Liver (tissue), 9 donors: ENCODE measurements around the gene MFSD11. TPM values are rescaled to one million over a fixed set of nuclear protein-coding genes. Genes with fewer than 3 reads are reported as not detected.
"Not testable (repeated sequence)": the region's sequence is repeated elsewhere in the genome, so short reads cannot be mapped to it uniquely, and the experiment has no call there.

ENCODE experiments used
- DNase-seq: peaks from one replicate; pipeline ENCODE4 v3.0.0-alpha.2; 2017; ENCODE audit warnings: low spot score
- H3K27ac ChIP-seq, 2 donors: one replicate each; pipeline ENCODE4 v1.7.0; 2013; ENCODE audit warnings: inconsistent platforms in 2 of 2, low read length in 2 of 2, control low read depth in 1 of 2, low read depth in 1 of 2, mild to moderate bottlenecking in 1 of 2
- H3K27me3 ChIP-seq, 4 donors: one replicate each; pipeline versions ENCODE4 v1.6.1 to v1.7.0; 2013; ENCODE audit warnings: low read length in 3 of 4, inconsistent platforms in 1 of 4, mild to moderate bottlenecking in 1 of 4, moderate library complexity in 1 of 4; ENCODE audit not compliant: control insufficient read depth in 4 of 4, insufficient read depth in 4 of 4
- H3K36me3 ChIP-seq, 4 donors: one replicate each; pipeline versions ENCODE4 v1.6.1 to v1.7.0; 2013; ENCODE audit warnings: low read length in 3 of 4, mild to moderate bottlenecking in 3 of 4, low read depth in 1 of 4, moderate library complexity in 1 of 4; ENCODE audit not compliant: control insufficient read depth in 4 of 4, insufficient read depth in 3 of 4
- H3K4me1 ChIP-seq, 4 donors: one replicate each; pipeline versions ENCODE4 v1.6.1 to v1.7.0; 2013; ENCODE audit warnings: low read length in 3 of 4, mild to moderate bottlenecking in 3 of 4, moderate library complexity in 1 of 4; ENCODE audit not compliant: control insufficient read depth in 4 of 4, insufficient read depth in 4 of 4
- H3K4me3 ChIP-seq, 3 donors: one replicate each; pipeline versions ENCODE4 v1.6.1 to v1.7.0; 2013; ENCODE audit warnings: low read length in 3 of 3, control low read depth in 1 of 3, low read depth in 1 of 3, mild to moderate bottlenecking in 1 of 3
- H3K9ac ChIP-seq, 2 donors: one replicate each; pipeline ENCODE4 v1.7.0; 2013; ENCODE audit warnings: low read length in 2 of 2, mild to moderate bottlenecking in 2 of 2, moderate library complexity in 2 of 2, control low read depth in 1 of 2, low read depth in 1 of 2
- H3K9me3 ChIP-seq, 4 donors: one replicate each; pipeline versions ENCODE4 v1.6.1 to v1.7.0; 2013; ENCODE audit warnings: low read length in 3 of 4; ENCODE audit not compliant: control insufficient read depth in 4 of 4
- ATF3 ChIP-seq: IDR thresholded peaks from 2 replicates; pipeline ENCODE4 v1.6.1; 2016; ENCODE audit warnings: antibody characterized with exemption
- CTCF ChIP-seq: fragments of 150-350 bp; IDR thresholded peaks from 2 replicates; pipeline ENCODE4 v1.5.1; 2017; ENCODE audit warnings: improper control_type of control experiment, low read depth, low read length; ENCODE audit not compliant: missing input control
- EGR1 ChIP-seq, 2 donors: IDR thresholded peaks; 2 replicates each; pipeline ENCODE4 v1.6.1; 2016 to 2018; ENCODE audit warnings: antibody characterized with exemption in 2 of 2, low read depth in 2 of 2
- FOXA1 ChIP-seq: IDR thresholded peaks from 2 replicates; pipeline ENCODE4 v1.6.1; 2016; ENCODE audit warnings: antibody characterized with exemption
- FOXA2 ChIP-seq: IDR thresholded peaks from 2 replicates; pipeline ENCODE4 v1.6.1; 2016; ENCODE audit warnings: antibody characterized with exemption
- GABPA ChIP-seq, 2 donors: IDR thresholded peaks in 1 of 2; conservative IDR thresholded peaks in 1 of 2; 2 replicates each; pipeline ENCODE4 v1.6.1; 2016; ENCODE audit warnings: antibody characterized with exemption in 2 of 2, mild to moderate bottlenecking in 1 of 2, moderate library complexity in 1 of 2
- HNF4G ChIP-seq: IDR thresholded peaks from 2 replicates; pipeline ENCODE4 v1.6.1; 2016; ENCODE audit warnings: antibody characterized with exemption
- JUND ChIP-seq, 2 donors: IDR thresholded peaks; 2 replicates each; pipeline ENCODE4 v1.6.1; 2016; ENCODE audit warnings: antibody characterized with exemption in 2 of 2
- NR2F2 ChIP-seq: IDR thresholded peaks from 2 replicates; pipeline ENCODE4 v1.6.1; 2016; ENCODE audit warnings: antibody characterized with exemption
- RAD21 ChIP-seq, 2 donors: IDR thresholded peaks; 2 replicates each; pipeline ENCODE4 v1.6.1; 2016; ENCODE audit warnings: antibody characterized with exemption in 2 of 2, mild to moderate bottlenecking in 2 of 2
- REST ChIP-seq: IDR thresholded peaks from 2 replicates; pipeline ENCODE4 v1.6.1; 2016; ENCODE audit warnings: antibody characterized with exemption, mild to moderate bottlenecking
- RXRA ChIP-seq, 2 donors: IDR thresholded peaks; 2 replicates each; pipeline ENCODE4 v1.6.1; 2017 to 2018; ENCODE audit warnings: antibody characterized with exemption in 2 of 2, mild to moderate bottlenecking in 1 of 2
- YY1 ChIP-seq: IDR thresholded peaks from 2 replicates; pipeline ENCODE4 v1.6.1; 2016; ENCODE audit warnings: antibody characterized with exemption, mild to moderate bottlenecking
- ZBTB33 ChIP-seq: IDR thresholded peaks from 2 replicates; pipeline ENCODE4 v1.6.1; 2016; ENCODE audit warnings: antibody characterized with exemption
- WGBS: extraction: QIAGEN DNeasy Blood & Tissue Kit; methylation state at CpG from one replicate; pipeline ENCODE4 v1.1.7; 2013; 5-methylcytosine and 5-hydroxymethylcytosine counted together
- polyA plus RNA-seq, 2 donors: library from polyadenylated mRNA; stranded (reverse) in 1 of 2; unstranded in 1 of 2; fragments of 200-250 nt in 1 of 2; fragments of >200 nt in 1 of 2; fragmentation: Nextera tagmentation in 1 of 2; extraction: Ambion mirVana in 1 of 2; gene quantifications; one replicate each; pipeline versions ENCODE4 v1.2.1 to v1.2.3, GENCODE V29; 2013 to 2015
- total RNA-seq, 2 donors: library from RNA; depleted of rRNA; stranded (reverse); fragments of >200 nt; gene quantifications; one replicate each; pipeline ENCODE4 v1.2.3, GENCODE V29; 2014
- donor health status: healthy.
- donor health status: healthy.
- donor health status: healthy.
- donor health status: healthy.
- donor health status: healthy.

MFSD11 gene
- total and polyA plus RNA-seq, 4 donors = 8.6 to 26.9 (median 17.5) TPM

DNA sequence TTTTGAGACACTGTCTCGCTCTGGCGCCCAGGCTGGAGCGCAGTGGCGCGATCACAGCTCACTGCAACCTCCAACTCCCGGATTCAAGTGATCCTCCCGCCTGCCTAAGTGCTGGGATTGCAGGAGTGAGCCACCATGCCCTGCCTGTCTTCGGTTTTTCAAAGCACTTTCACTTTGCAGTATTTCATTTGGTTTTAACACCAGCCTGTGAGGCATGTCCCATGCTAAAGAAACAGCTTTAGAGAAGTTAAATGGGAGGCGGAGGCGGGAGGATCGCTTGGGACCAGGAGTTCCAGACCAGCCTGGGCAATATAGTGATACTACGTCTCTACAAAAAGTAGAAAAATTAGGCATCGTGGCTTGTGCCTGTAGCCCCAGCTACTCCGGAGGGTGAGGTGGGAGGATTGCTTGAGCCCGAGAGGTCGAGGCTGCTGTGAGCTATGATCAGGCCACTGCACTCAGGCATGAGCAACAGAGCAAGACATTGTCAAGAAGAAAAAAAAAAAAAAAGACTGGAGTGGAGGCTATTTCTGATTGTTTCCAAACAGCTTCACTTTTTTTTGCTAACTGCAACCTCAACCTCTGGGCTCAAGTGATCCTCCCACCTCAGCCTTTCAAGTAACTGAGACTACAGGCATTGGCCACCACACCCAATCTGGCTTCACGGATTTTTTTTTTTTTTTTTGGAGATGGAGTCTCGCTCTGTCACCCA lies 10.0 kb upstream of the MFSD11 start:
- H3K36me3 ChIP-seq = peaks cover 8 to 24% (median 20%) of the 10 kb centered on the region in 4 donors
- H3K4me1 ChIP-seq = peaks cover 12 to 28% (median 25%) of the 10 kb centered on the region in 4 donors
- no peak for DNase-seq
- peak overlapping the region; percentile 86 to 94 (median 93) for H3K4me3 ChIP-seq
- no peak for TF ChIP-seq HNF4G
- TF ChIP-seq FOXA2 = no peak
- TF ChIP-seq EGR1 (IDR thresholded peaks at IDR 0.05; ENCODE audit: low read depth in 2 of 2) = no peak
- TF ChIP-seq JUND (IDR thresholded peaks at IDR 0.05) = no peak
- TF ChIP-seq CTCF = no peak
- no peak for TF ChIP-seq ATF3
- no peak for TF ChIP-seq NR2F2
- TF ChIP-seq YY1 = no peak
- no peak for TF ChIP-seq RXRA (IDR thresholded peaks at IDR 0.05)
- H3K27ac ChIP-seq = peak overlapping the region; percentile 100
- H3K27me3 ChIP-seq = no peaks in the 10 kb centered on the region
- H3K9ac ChIP-seq = peak overlapping the region; percentile 87 to 96
- WGBS = 59% methylated on average over 18 of the region's 18 CpGs
- no peaks in the 10 kb centered on the region for H3K9me3 ChIP-seq

DNA sequence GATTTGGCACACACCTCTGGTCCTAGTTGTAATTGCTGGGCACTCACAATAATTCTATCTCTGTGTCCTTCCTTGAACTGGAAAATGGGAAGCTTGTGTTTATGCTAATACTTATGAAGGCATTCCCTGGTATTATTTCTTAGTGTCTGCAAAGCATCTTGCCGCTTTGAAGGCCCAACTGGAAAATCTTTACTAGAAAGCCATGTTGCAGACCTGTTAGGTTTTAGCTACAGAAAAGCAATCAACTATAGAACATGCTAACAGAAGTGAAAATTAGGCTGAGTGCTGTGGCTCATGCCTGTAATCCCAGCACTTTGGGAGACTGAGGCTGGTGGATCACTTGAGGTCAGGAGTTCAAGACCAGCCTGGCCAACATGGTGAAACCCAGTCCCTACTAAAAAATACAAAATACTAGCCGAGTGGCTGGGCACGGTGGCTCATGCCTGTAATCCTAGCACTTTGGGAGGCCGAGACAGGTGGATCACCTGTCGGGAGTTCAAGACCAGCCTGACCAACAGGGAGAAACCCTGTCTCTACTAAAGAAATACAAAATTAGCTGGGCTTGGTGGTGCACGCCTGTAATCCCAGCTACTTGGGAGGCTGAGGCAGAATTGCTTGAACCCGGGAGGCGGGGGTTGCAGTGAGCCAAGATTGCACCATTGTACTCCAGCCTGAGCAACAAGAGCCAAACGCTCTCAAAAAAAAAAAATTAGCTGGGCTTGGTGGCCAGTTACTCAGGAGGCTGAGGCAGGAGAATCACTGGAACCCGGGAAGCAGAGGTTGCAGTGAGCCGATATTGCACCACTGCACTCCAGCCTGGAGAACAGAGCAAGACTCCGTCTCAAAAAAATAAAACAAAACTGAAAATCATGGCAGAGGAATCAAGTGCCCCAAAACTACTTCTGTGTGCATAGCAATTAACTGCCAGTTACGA lies 5.9 kb upstream of the MFSD11 start:
- WGBS = 89% methylated on average over 13 of the region's 13 CpGs
- peaks cover 12 to 38% (median 28%) of the 10 kb centered on the region in 4 donors for H3K36me3 ChIP-seq
- H3K4me1 ChIP-seq = peaks cover 10 to 47% (median 44%) of the 10 kb centered on the region in 4 donors
- H3K9me3 ChIP-seq, H3K27ac ChIP-seq, H3K9ac ChIP-seq, DNase-seq, H3K27me3 ChIP-seq, H3K4me3 ChIP-seq: not testable (repeated sequence)

DNA sequence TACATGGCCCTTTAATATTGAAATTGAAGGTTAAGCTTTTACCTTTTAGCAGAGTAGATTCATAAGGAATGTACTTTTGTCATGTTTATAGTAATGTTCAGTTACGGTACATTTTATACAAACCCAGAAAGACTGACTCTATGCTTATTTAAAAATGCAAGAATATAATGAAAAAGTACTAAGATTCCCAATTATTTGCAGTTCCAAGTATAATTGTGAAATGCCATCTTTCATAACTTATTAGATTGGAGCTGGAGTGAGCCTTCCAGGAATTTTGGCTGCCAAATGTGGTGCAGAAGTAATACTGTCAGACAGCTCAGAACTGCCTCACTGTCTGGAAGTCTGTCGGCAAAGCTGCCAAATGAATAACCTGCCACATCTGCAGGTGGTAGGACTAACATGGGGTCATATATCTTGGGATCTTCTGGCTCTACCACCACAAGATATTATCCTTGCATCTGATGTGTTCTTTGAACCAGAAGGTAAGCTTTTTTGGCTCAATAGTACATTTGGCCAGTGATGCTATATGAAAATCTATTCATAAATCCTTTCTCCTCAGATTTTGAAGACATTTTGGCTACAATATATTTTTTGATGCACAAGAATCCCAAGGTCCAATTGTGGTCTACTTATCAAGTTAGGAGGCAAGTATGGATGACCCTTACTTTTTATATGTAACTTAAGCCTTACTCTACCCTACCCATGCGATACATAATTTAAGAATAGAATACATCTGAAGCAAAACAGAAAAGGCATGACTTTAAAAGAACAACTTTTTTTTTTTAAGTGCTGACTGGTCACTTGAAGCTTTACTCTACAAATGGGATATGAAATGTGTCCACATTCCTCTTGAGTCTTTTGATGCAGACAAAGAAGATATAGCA lies 4.9 kb upstream of the MFSD11 start:
- H3K4me3 ChIP-seq = no peak overlapping the region
- no peak overlapping the region for H3K27ac ChIP-seq
- H3K27me3 ChIP-seq = no peaks in the 10 kb centered on the region
- H3K9ac ChIP-seq = no peak overlapping the region
- peaks cover 7 to 41% (median 37%) of the 10 kb centered on the region in 4 donors for H3K4me1 ChIP-seq
- DNase-seq = no peak
- WGBS = 86% methylated on average over 3 of the region's 3 CpGs
- H3K9me3 ChIP-seq = no peaks in the 10 kb centered on the region
- H3K36me3 ChIP-seq = peaks cover 12 to 38% (median 28%) of the 10 kb centered on the region in 4 donors
- TF ChIP-seq ATF3 = no peak
- no peak for TF ChIP-seq FOXA2
- TF ChIP-seq RAD21 (IDR thresholded peaks at IDR 0.05) = no peak
- no peak for TF ChIP-seq ZBTB33
- no peak for TF ChIP-seq GABPA (IDR thresholded peaks at IDR 0.05 in 1 of 2, conservative IDR thresholded peaks at IDR 0.05 in 1 of 2)
- TF ChIP-seq YY1 = no peak
- TF ChIP-seq NR2F2 = no peak
- TF ChIP-seq FOXA1 = no peak
- TF ChIP-seq REST = no peak
